Endothelial cell (in vitro differentiated cells): ENCODE data around the gene CPXM1. TPM values are rescaled to one million over a fixed set of nuclear protein-coding genes. Genes with fewer than 3 reads are reported as not detected.

ENCODE experiments used
- DNase-seq: peaks from one replicate; pipeline ENCODE4 v3.0.0; 2021; ENCODE audit warnings: low spot score
- H3K27ac Mint-ChIP-seq: one replicate; pipeline ENCODE4 v1.8.0; 2021; ENCODE audit warnings: mixed read lengths, inconsistent platforms; ENCODE audit not compliant: unreplicated experiment
- H3K27me3 Mint-ChIP-seq: one replicate; pipeline ENCODE4 v1.8.0; 2021; ENCODE audit warnings: mild to moderate bottlenecking, moderate library complexity, mixed read lengths, inconsistent platforms; ENCODE audit not compliant: unreplicated experiment
- H3K36me3 Mint-ChIP-seq: one replicate; pipeline ENCODE4 v1.8.0; 2021; ENCODE audit warnings: mild to moderate bottlenecking, low read depth, mixed read lengths, inconsistent platforms; ENCODE audit not compliant: unreplicated experiment
- H3K4me1 Mint-ChIP-seq: one replicate; pipeline ENCODE4 v1.8.0; 2021; ENCODE audit warnings: mild to moderate bottlenecking, mixed read lengths, inconsistent platforms; ENCODE audit not compliant: unreplicated experiment
- H3K4me3 Mint-ChIP-seq: one replicate; pipeline ENCODE4 v1.8.0; 2021; ENCODE audit warnings: mild to moderate bottlenecking, mixed read lengths, inconsistent platforms; ENCODE audit not compliant: unreplicated experiment
- H3K9me3 Mint-ChIP-seq: one replicate; pipeline ENCODE4 v1.8.0; 2021; ENCODE audit warnings: mixed read lengths, inconsistent platforms; ENCODE audit not compliant: unreplicated experiment
- CTCF ChIP-seq: fragments of 200-600 bp; sonication (generic); IDR thresholded peaks from one replicate; pipeline ENCODE4 v1.5.0; 2021; ENCODE audit warnings: antibody characterized with exemption; ENCODE audit not compliant: unreplicated experiment
- total RNA-seq: library from RNA; stranded (reverse); fragmentation: NEBNext Ultra II Directional; extraction: Animal tissue kit (Norgen Biotek cat#: 25700); gene quantifications from one replicate; pipeline ENCODE4 v1.2.1, GENCODE V29; 2021; ENCODE audit not compliant: unreplicated experiment

The CPXM1 gene
- total RNA-seq, 1 donor from 2014 or later, result 139 TPM

- TF ChIP-seq CTCF, result no peak
- no peaks in the 10 kb centered on the region for H3K36me3 Mint-ChIP-seq
- H3K9me3 Mint-ChIP-seq, result no peaks in the 10 kb centered on the region
- no peak for DNase-seq
- H3K4me1 Mint-ChIP-seq, result peaks cover 9% of the 10 kb centered on the region
- H3K27ac Mint-ChIP-seq, result no peak overlapping the region
- H3K27me3 Mint-ChIP-seq, result peaks cover 28% of the 10 kb centered on the region
- no peak overlapping the region for H3K4me3 Mint-ChIP-seq
Measured at GRCh38 chr20:2749951-2750490, 50.4 kb downstream of the CPXM1 start.

- no peaks in the 10 kb centered on the region for H3K36me3 Mint-ChIP-seq
- DNase-seq, result no peak
- peaks cover 25% of the 10 kb centered on the region for H3K27me3 Mint-ChIP-seq
- no peak overlapping the region for H3K4me3 Mint-ChIP-seq
- peaks cover 9% of the 10 kb centered on the region for H3K4me1 Mint-ChIP-seq
- no peaks in the 10 kb centered on the region for H3K9me3 Mint-ChIP-seq
- no peak for TF ChIP-seq CTCF
- no peak overlapping the region for H3K27ac Mint-ChIP-seq
Measured at GRCh38 chr20:2749343-2749950, 51.0 kb downstream of the CPXM1 start.

GRCh38 chr20:2748551-2749342, 51.7 kb downstream of the CPXM1 start:
- no peak for DNase-seq
- TF ChIP-seq CTCF, result no peak
- peaks cover 20% of the 10 kb centered on the region for H3K27me3 Mint-ChIP-seq
- no peaks in the 10 kb centered on the region for H3K9me3 Mint-ChIP-seq
- no peak overlapping the region for H3K27ac Mint-ChIP-seq
- H3K36me3 Mint-ChIP-seq, result no peaks in the 10 kb centered on the region
- no peak overlapping the region for H3K4me3 Mint-ChIP-seq
- H3K4me1 Mint-ChIP-seq, result peaks cover 9% of the 10 kb centered on the region

- peaks cover 4% of the 10 kb centered on the region for H3K4me1 Mint-ChIP-seq
- no peak for DNase-seq
- no peak overlapping the region for H3K4me3 Mint-ChIP-seq
- no peak overlapping the region for H3K27ac Mint-ChIP-seq
- peaks cover 22% of the 10 kb centered on the region for H3K27me3 Mint-ChIP-seq
- no peak for TF ChIP-seq CTCF
- no peaks in the 10 kb centered on the region for H3K9me3 Mint-ChIP-seq
- no peaks in the 10 kb centered on the region for H3K36me3 Mint-ChIP-seq
Measured at GRCh38 chr20:2747676-2748235, 52.7 kb downstream of the CPXM1 start.
